Measurements from ENCODE around the gene C11orf65.

- TF ChIP-seq, protein P1, sequence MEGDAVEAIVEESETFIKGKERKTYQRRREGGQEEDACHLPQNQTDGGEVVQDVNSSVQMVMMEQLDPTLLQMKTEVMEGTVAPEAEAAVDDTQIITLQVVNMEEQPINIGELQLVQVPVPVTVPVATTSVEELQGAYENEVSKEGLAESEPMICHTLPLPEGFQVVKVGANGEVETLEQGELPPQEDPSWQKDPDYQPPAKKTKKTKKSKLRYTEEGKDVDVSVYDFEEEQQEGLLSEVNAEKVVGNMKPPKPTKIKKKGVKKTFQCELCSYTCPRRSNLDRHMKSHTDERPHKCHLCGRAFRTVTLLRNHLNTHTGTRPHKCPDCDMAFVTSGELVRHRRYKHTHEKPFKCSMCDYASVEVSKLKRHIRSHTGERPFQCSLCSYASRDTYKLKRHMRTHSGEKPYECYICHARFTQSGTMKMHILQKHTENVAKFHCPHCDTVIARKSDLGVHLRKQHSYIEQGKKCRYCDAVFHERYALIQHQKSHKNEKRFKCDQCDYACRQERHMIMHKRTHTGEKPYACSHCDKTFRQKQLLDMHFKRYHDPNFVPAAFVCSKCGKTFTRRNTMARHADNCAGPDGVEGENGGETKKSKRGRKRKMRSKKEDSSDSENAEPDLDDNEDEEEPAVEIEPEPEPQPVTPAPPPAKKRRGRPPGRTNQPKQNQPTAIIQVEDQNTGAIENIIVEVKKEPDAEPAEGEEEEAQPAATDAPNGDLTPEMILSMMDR (conservative IDR thresholded peaks at IDR 0.05; ENCODE audit: low read length) = no peak
- no peak for TF ChIP-seq EZH2phosphoT487 (IDR thresholded peaks at IDR 0.05; ENCODE audit: borderline replicate concordance, low read depth, low read length)
These were observed 1.1 kb upstream of the C11orf65 start for GRCh38 chr11:108468478-108468864.

Measured in OCI-LY7 (cell line).